Peyer's patch (tissue), 4 donors: ENCODE data around the gene LYPD1. TPM values are rescaled to one million over a fixed set of nuclear protein-coding genes. Genes with fewer than 3 reads are reported as not detected.

Experiments used
- DNase-seq, 3 donors: peaks; one replicate each; pipeline ENCODE4 v3.0.0-alpha.2; 2017 to 2019
- H3K27ac ChIP-seq, 4 donors: fragments of 200-600 bp; sonication (generic); one replicate each; pipeline ENCODE4 v1.5.1; 2016 to 2019
- H3K27me3 ChIP-seq, 2 donors: fragments of 200-600 bp; sonication (generic); one replicate each; pipeline ENCODE4 v1.5.1; 2019
- H3K36me3 ChIP-seq, 3 donors: fragments of 200-600 bp; sonication (generic); one replicate each; pipeline ENCODE4 v1.5.1; 2016 to 2019
- H3K4me1 ChIP-seq, 4 donors: fragments of 200-600 bp; sonication (generic); one replicate each; pipeline ENCODE4 v1.5.1; 2016 to 2019
- H3K4me3 ChIP-seq, 4 donors: fragments of 200-600 bp; sonication (generic); 1 replicate in 3 of 4; 2 replicates in 1 of 4; pipeline ENCODE4 v1.5.1; 2016 to 2019; ENCODE audit warnings: mild to moderate bottlenecking in 1 of 4
- H3K9me3 ChIP-seq, 4 donors: fragments of 200-600 bp; sonication (generic); one replicate each; pipeline ENCODE4 v1.5.1; 2016 to 2019; ENCODE audit warnings: mild to moderate bottlenecking in 1 of 4
- CTCF ChIP-seq, 6 experiments: fragments of 450-650 bp in 4 of 6; fragments of 200-600 bp in 2 of 6; sonication (generic) in 1 of 6; IDR thresholded peaks; one replicate each; pipeline ENCODE4 v1.5.1; 2017 to 2019; ENCODE audit warnings: antibody characterized with exemption in 6 of 6, mild to moderate bottlenecking in 3 of 6, moderate library complexity in 1 of 6
- POLR2A ChIP-seq, 2 donors: fragments of 450-650 bp; IDR thresholded peaks; one replicate each; pipeline ENCODE4 v1.5.1; 2017; ENCODE audit warnings: antibody characterized with exemption in 2 of 2, mild to moderate bottlenecking in 2 of 2, moderate library complexity in 2 of 2
- total RNA-seq, 4 donors: library from RNA; depleted of rRNA; stranded (reverse); fragments of >200 nt; gene quantifications; one replicate each; pipeline ENCODE4 v1.1.0, GENCODE V29; 2016

Gene LYPD1
- total RNA-seq, 4 donors from 2014 or later = 0.88 TPM; not detected in 3

- no peaks in the 10 kb centered on the region for H3K36me3 ChIP-seq
- TF ChIP-seq CTCF (IDR thresholded peaks at IDR 0.05) (no peak), POLR2A (IDR thresholded peaks at IDR 0.05) (no peak)
- H3K27ac ChIP-seq = no peak overlapping the region
- no peak overlapping the region for H3K4me3 ChIP-seq
- no peaks in the 10 kb centered on the region for H3K27me3 ChIP-seq
- no peak for DNase-seq
- H3K4me1 ChIP-seq = no peaks in the 10 kb centered on the region
- H3K9me3 ChIP-seq = no peaks in the 10 kb centered on the region
Observed at GRCh38 chr2:132605236-132606180, 64.5 kb downstream of the LYPD1 start.

GRCh38 chr2:132604561-132604960 lies 65.4 kb downstream of the LYPD1 start:
- H3K27ac ChIP-seq = no peak overlapping the region
- H3K4me3 ChIP-seq = no peak overlapping the region
- no peaks in the 10 kb centered on the region for H3K4me1 ChIP-seq
- no peaks in the 10 kb centered on the region for H3K9me3 ChIP-seq
- H3K36me3 ChIP-seq = no peaks in the 10 kb centered on the region
- TF ChIP-seq CTCF (IDR thresholded peaks at IDR 0.05) (no peak), POLR2A (IDR thresholded peaks at IDR 0.05) (no peak)
- no peak for DNase-seq
- no peaks in the 10 kb centered on the region for H3K27me3 ChIP-seq

GRCh38 chr2:132599556-132599955 lies 70.4 kb downstream of the LYPD1 start:
- H3K27ac ChIP-seq = no peak overlapping the region
- no peak for TF ChIP-seq CTCF (IDR thresholded peaks at IDR 0.05)
- no peak for TF ChIP-seq POLR2A (IDR thresholded peaks at IDR 0.05)
- H3K4me1 ChIP-seq = no peaks in the 10 kb centered on the region
- no peaks in the 10 kb centered on the region for H3K9me3 ChIP-seq
- H3K27me3 ChIP-seq = no peaks in the 10 kb centered on the region
- H3K4me3 ChIP-seq = no peak overlapping the region
- H3K36me3 ChIP-seq = no peaks in the 10 kb centered on the region
- DNase-seq = no peak

- no peak for TF ChIP-seq POLR2A (IDR thresholded peaks at IDR 0.05)
- TF ChIP-seq CTCF (IDR thresholded peaks at IDR 0.05) = no peak
- no peaks in the 10 kb centered on the region for H3K27me3 ChIP-seq
- H3K27ac ChIP-seq = no peak overlapping the region
- no peaks in the 10 kb centered on the region for H3K36me3 ChIP-seq
- H3K9me3 ChIP-seq = no peaks in the 10 kb centered on the region
- DNase-seq = no peak
- no peaks in the 10 kb centered on the region for H3K4me1 ChIP-seq
- H3K4me3 ChIP-seq = no peak overlapping the region
Observed at GRCh38 chr2:132598536-132598935, 71.5 kb downstream of the LYPD1 start.

- Histone ChIP-seq H3K27me3 (no peaks in the 10 kb centered on the region), H3K4me1 (no peaks in the 10 kb centered on the region), H3K4me3 (no peak overlapping the region), H3K36me3 (no peaks in the 10 kb centered on the region), H3K27ac (no peak overlapping the region), H3K9me3 (no peaks in the 10 kb centered on the region)
- no peak for DNase-seq
- no peak for TF ChIP-seq CTCF (IDR thresholded peaks at IDR 0.05)
- TF ChIP-seq POLR2A (IDR thresholded peaks at IDR 0.05) = no peak
Observed at GRCh38 chr2:132597831-132598230, 72.2 kb downstream of the LYPD1 start.
